Measurements from ENCODE around the gene DYRK1B.

GRCh38 chr19:39841041-39841440 is 7.1 kb upstream of the DYRK1B start:
- TF ChIP-seq CTCF (conservative IDR thresholded peaks at IDR 0.05; ENCODE audit: low read depth in 2 of 2) (no peak), JUNB (IDR thresholded peaks at IDR 0.05; ENCODE audit: unreplicated experiment) (no peak), REST (IDR thresholded peaks at IDR 0.05; ENCODE audit: unreplicated experiment) (no peak), POLR2AphosphoS5 (IDR thresholded peaks at IDR 0.05; ENCODE audit: low read depth) (no peak), EZH2phosphoT487 (IDR thresholded peaks at IDR 0.05; ENCODE audit: unreplicated experiment) (no peak), STAT1 (IDR thresholded peaks at IDR 0.05; ENCODE audit: unreplicated experiment) (no peak), EZH2 (IDR thresholded peaks at IDR 0.05; ENCODE audit: low read depth, unreplicated experiment) (no peak), ZNF114 (CRISPR knock-in tag; IDR thresholded peaks at IDR 0.05) (no peak), NANOG (IDR thresholded peaks at IDR 0.05; ENCODE audit: borderline replicate concordance) (no peak)

All from GM23338 (cell line).